Renal cortex interstitium (tissue), 11 donors: ENCODE results near the gene AJAP1. TPM values are rescaled to one million over a fixed set of nuclear protein-coding genes. Genes with fewer than 3 reads are reported as not detected.

Experiments used
- DNase-seq, 11 donors: peaks; one replicate each; pipeline ENCODE4 v3.0.0-alpha.2; 2013; ENCODE audit warnings: low read depth in 9 of 11, low spot score in 4 of 11; ENCODE audit errors: extremely low read depth in 1 of 11
- polyA plus RNA-seq, 3 donors: library from polyadenylated mRNA; unstranded; fragments of 120-200 nt; gene quantifications; one replicate each; pipeline ENCODE4 v1.2.1, GENCODE V29; 2013; ENCODE audit not compliant: insufficient read length in 3 of 3

The AJAP1 gene
- polyA plus RNA-seq, 3 donors: 1.0 to 2.9 (median 1.4) TPM

DNA sequence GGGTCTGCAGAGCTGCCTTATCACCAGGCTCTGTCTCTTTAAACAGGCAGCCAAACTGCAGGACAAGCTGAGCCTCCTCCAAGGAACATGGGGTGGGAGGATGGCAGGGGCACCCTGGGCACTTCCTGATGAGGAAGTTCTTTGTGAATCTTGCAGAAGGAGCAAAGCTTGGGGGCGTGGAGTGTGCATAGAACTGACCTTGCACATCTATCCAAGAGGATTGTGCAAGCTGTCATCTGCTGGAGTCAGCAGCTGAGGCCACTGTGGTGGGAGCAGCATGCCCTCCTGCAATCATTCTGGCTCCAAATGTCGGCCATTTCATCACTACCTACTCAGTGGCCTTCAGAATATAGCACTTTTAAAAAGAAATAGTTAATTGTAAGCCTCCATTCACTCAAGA, 182.2 kb downstream of the AJAP1 start:
- no peak for DNase-seq

DNA sequence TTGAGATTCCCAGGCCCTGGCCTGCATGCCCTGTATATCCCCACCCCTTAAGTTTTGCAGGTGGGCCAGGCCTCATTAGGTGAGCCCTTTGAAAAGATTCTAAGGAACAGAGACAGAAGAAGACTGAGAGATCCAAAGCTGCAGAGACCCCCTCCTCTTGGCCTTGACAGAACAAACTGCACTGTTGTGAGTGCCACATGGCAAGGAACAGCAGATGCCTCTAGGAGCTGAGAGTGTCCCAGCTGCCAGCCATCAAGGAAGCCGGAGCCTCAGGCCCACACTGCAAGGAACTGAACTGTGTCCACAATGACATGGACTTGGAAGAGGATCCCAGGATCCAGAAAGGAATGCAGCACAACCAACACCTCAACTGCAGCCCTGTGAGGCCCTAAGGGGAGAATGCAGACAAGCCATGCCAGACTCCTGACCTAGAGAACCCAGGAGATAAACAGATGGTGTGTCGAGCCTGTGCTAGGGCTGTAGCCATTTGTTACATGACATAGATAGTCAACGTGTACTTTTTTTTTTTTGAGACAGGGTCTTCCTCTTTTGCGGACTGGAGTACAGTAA, 182.7 kb downstream of the AJAP1 start:
- DNase-seq: no peak

DNA sequence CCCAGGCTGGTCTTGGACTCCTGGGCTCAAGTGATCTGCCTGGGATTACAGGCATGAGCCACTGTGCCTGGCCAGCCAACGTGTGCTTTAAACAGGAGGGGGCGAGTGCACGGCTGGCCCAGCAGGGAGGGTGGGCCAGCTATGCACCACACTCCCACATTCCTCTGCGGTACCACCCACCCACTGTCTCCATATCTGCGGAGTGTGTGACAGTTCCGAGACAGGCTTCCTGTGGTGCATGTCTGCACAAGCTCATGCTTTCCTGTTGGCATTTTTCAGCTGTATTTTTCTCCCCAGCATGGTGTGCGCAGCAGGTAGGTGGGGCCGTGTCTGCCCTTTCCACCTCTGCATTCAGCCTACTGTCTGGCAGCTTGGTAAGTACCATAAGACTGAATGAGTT, 183.3 kb downstream of the AJAP1 start:
- no peak for DNase-seq

DNA sequence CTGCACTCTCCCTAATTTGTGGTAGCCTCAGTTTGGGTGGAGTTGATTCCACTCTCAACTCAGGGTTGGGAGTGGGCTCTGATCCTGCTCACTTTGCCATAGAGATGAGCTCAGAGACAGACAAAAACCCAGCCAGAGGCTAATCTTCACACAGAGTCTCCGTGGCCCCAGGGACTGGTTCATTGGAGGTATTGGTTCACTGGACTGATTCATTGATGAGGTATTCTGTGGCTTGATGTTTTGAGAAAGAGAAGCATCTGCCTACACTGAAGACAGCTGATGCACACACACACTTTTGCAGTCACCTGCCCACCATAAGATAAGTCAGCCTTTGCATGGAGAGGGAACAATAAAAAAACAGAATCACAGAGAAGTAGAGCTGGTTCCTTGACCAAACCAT, 183.8 kb downstream of the AJAP1 start:
- DNase-seq: no peak
